Measurements from ENCODE around the gene RABGAP1L. TPM values are rescaled to one million over a fixed set of nuclear protein-coding genes. Genes with fewer than 3 reads are reported as not detected.
"Not testable (repeated sequence)": the region's sequence is repeated elsewhere in the genome, so short reads cannot be mapped to it uniquely, and the experiment has no call there.

RABGAP1L gene
- total RNA-seq, 1 donor from 2014 or later: 28.0 TPM

GRCh38 chr1:174850726-174851125, 691.4 kb downstream of the RABGAP1L start:
- DNase-seq (ENCODE audit: low read depth, low spot score): no peak

- no peak for DNase-seq (ENCODE audit: low read depth, low spot score)
These were observed 699.0 kb downstream of the RABGAP1L start for GRCh38 chr1:174858301-174858700.

GRCh38 chr1:174870319-174870718, 711.0 kb downstream of the RABGAP1L start:
- no peak for DNase-seq (ENCODE audit: low read depth, low spot score)

- DNase-seq (ENCODE audit: low read depth, low spot score): no peak
These were observed 712.6 kb downstream of the RABGAP1L start for GRCh38 chr1:174871886-174872285.

- DNase-seq (ENCODE audit: low read depth, low spot score): no peak
These were observed 713.3 kb downstream of the RABGAP1L start for GRCh38 chr1:174872615-174873058.

GRCh38 chr1:174874331-174875053, 715.2 kb downstream of the RABGAP1L start:
- DNase-seq (ENCODE audit: low read depth, low spot score): no peak

- no peak for DNase-seq (ENCODE audit: low read depth, low spot score)
These were observed 716.0 kb downstream of the RABGAP1L start for GRCh38 chr1:174875306-174875705.

- DNase-seq (ENCODE audit: low read depth, low spot score): no peak
These were observed 717.9 kb downstream of the RABGAP1L start for GRCh38 chr1:174877208-174877673.

- no peak for DNase-seq (ENCODE audit: low read depth, low spot score)
These were observed 720.9 kb downstream of the RABGAP1L start for GRCh38 chr1:174880171-174880570.

GRCh38 chr1:174883409-174883808, 724.1 kb downstream of the RABGAP1L start:
- DNase-seq (ENCODE audit: low read depth, low spot score): no peak

GRCh38 chr1:174884038-174884437, 724.7 kb downstream of the RABGAP1L start:
- no peak for DNase-seq (ENCODE audit: low read depth, low spot score)

- no peak for DNase-seq (ENCODE audit: low read depth, low spot score)
These were observed 725.2 kb downstream of the RABGAP1L start for GRCh38 chr1:174884566-174884965.

- no peak for DNase-seq (ENCODE audit: low read depth, low spot score)
These were observed 730.7 kb downstream of the RABGAP1L start for GRCh38 chr1:174890024-174890423.

- no peak for DNase-seq (ENCODE audit: low read depth, low spot score)
These were observed 732.7 kb downstream of the RABGAP1L start for GRCh38 chr1:174892016-174892415.

- DNase-seq (ENCODE audit: low read depth, low spot score): no peak
These were observed 734.9 kb downstream of the RABGAP1L start for GRCh38 chr1:174894117-174894762.

- not testable (repeated sequence) for DNase-seq (ENCODE audit: low read depth, low spot score)
These were observed 736.3 kb downstream of the RABGAP1L start for GRCh38 chr1:174895610-174896009.

- DNase-seq (ENCODE audit: low read depth, low spot score): no peak
These were observed 738.9 kb downstream of the RABGAP1L start for GRCh38 chr1:174898102-174898797.

GRCh38 chr1:174900317-174900716, 741.0 kb downstream of the RABGAP1L start:
- DNase-seq (ENCODE audit: low read depth, low spot score): no peak

- DNase-seq (ENCODE audit: low read depth, low spot score): no peak
These were observed 743.3 kb downstream of the RABGAP1L start for GRCh38 chr1:174902531-174903099.

GRCh38 chr1:174911606-174912005, 752.3 kb downstream of the RABGAP1L start:
- no peak for DNase-seq (ENCODE audit: low read depth, low spot score)

- no peak for DNase-seq (ENCODE audit: low read depth, low spot score)
These were observed 752.9 kb downstream of the RABGAP1L start for GRCh38 chr1:174912264-174912663.
